Peyer's patch (tissue), 4 donors: Measurements from ENCODE around the gene MAML3.

Experiments used
- POLR2A ChIP-seq, 2 donors: fragments of 450-650 bp; IDR thresholded peaks; one replicate each; pipeline ENCODE4 v1.5.1; 2017; ENCODE audit warnings: antibody characterized with exemption in 2 of 2, mild to moderate bottlenecking in 2 of 2, moderate library complexity in 2 of 2
- TF ChIP-seq, protein P1 (sequence below), 6 experiments: fragments of 450-650 bp in 4 of 6; fragments of 200-600 bp in 2 of 6; sonication (generic) in 1 of 6; IDR thresholded peaks; one replicate each; pipeline ENCODE4 v1.5.1; 2017 to 2019; ENCODE audit warnings: antibody characterized with exemption in 6 of 6, mild to moderate bottlenecking in 3 of 6, moderate library complexity in 1 of 6

- TF ChIP-seq, protein P1, sequence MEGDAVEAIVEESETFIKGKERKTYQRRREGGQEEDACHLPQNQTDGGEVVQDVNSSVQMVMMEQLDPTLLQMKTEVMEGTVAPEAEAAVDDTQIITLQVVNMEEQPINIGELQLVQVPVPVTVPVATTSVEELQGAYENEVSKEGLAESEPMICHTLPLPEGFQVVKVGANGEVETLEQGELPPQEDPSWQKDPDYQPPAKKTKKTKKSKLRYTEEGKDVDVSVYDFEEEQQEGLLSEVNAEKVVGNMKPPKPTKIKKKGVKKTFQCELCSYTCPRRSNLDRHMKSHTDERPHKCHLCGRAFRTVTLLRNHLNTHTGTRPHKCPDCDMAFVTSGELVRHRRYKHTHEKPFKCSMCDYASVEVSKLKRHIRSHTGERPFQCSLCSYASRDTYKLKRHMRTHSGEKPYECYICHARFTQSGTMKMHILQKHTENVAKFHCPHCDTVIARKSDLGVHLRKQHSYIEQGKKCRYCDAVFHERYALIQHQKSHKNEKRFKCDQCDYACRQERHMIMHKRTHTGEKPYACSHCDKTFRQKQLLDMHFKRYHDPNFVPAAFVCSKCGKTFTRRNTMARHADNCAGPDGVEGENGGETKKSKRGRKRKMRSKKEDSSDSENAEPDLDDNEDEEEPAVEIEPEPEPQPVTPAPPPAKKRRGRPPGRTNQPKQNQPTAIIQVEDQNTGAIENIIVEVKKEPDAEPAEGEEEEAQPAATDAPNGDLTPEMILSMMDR (IDR thresholded peaks at IDR 0.05): no peak
- TF ChIP-seq POLR2A (IDR thresholded peaks at IDR 0.05): no peak
Measured at GRCh38 chr4:139854668-139855403, 299.1 kb downstream of the MAML3 start.
